Stimulated activated CD4-positive, alpha-beta T cell treated with anti-CD3 and anti-CD28 coated beads, TNF-alpha, amount 100 ng/mL, for 48 hours (primary cell): ENCODE results near the gene ZNF697.
"Not testable (repeated sequence)": the region's sequence is repeated elsewhere in the genome, so short reads cannot be mapped to it uniquely, and the experiment has no call there.

Experiments used
- DNase-seq, 3 donors: peaks; one replicate each; pipeline ENCODE4 v3.0.0-alpha.2; 2020; ENCODE audit warnings: low read depth in 3 of 3

The ZNF697 gene

GRCh38 chr1:119602789-119603188 is 45.3 kb downstream of the ZNF697 start:
- DNase-seq, result not testable (repeated sequence)

GRCh38 chr1:119602169-119602568 is 45.9 kb downstream of the ZNF697 start:
- no peak for DNase-seq

GRCh38 chr1:119600976-119601375 is 47.1 kb downstream of the ZNF697 start:
- DNase-seq, result no peak

- DNase-seq, result no peak
These were observed 47.5 kb downstream of the ZNF697 start for GRCh38 chr1:119600561-119600960.

- no peak for DNase-seq
These were observed 52.5 kb downstream of the ZNF697 start for GRCh38 chr1:119595606-119596005.

- DNase-seq, result no peak
These were observed 52.9 kb downstream of the ZNF697 start for GRCh38 chr1:119595168-119595567.

GRCh38 chr1:119594376-119594775 is 53.7 kb downstream of the ZNF697 start:
- DNase-seq, result no peak

- DNase-seq, result no peak
These were observed 54.3 kb downstream of the ZNF697 start for GRCh38 chr1:119593805-119594204.

- DNase-seq, result no peak
These were observed 57.7 kb downstream of the ZNF697 start for GRCh38 chr1:119590393-119590792.

- DNase-seq, result no peak
These were observed 59.4 kb downstream of the ZNF697 start for GRCh38 chr1:119588621-119589020.

- no peak for DNase-seq
These were observed 60.7 kb downstream of the ZNF697 start for GRCh38 chr1:119587341-119587740.

- not testable (repeated sequence) for DNase-seq
These were observed 62.3 kb downstream of the ZNF697 start for GRCh38 chr1:119585801-119586200.

- no peak for DNase-seq
These were observed 65.3 kb downstream of the ZNF697 start for GRCh38 chr1:119582801-119583200.

GRCh38 chr1:119581076-119581475 is 67.0 kb downstream of the ZNF697 start:
- DNase-seq, result not testable (repeated sequence)

- no peak for DNase-seq
These were observed 74.2 kb downstream of the ZNF697 start for GRCh38 chr1:119573886-119574285.

GRCh38 chr1:119569930-119570622 is 78.0 kb downstream of the ZNF697 start:
- not testable (repeated sequence) for DNase-seq
